OCI-LY3 (cell line): ENCODE data around the gene KLHL40.

Source experiments
- H2AFZ ChIP-seq: fragments of 200-600, 300-600 bp; shearing (Covaris generic); 2 replicates; pipeline ENCODE4 v1.6.0; 2014; ENCODE audit warnings: antibody characterized with exemption, low read depth, low read length
- H3K27ac ChIP-seq: fragments of 200-600, 300-600 bp; sonication (generic); 2 replicates; pipeline ENCODE4 v1.5.1; 2014; ENCODE audit warnings: mild to moderate bottlenecking, low read length, moderate library complexity, mixed read lengths
- H3K27me3 ChIP-seq: fragments of 200-600, 300-600 bp; sonication (generic); 2 replicates; pipeline ENCODE4 v1.6.1; 2014; ENCODE audit warnings: low read depth, low read length, mixed read lengths
- H3K36me3 ChIP-seq: fragments of 200-600, 300-600 bp; sonication (generic); replicated peaks from 2 replicates; pipeline ENCODE3; 2014; ENCODE audit warnings: low read depth, low read length, mixed read lengths
- H3K4me1 ChIP-seq: fragments of 300-600, 200-600 bp; sonication (generic); 2 replicates; pipeline ENCODE4 v1.6.1; 2014; ENCODE audit warnings: low read length, mixed read lengths
- H3K4me2 ChIP-seq: fragments of 200-600, 300-600 bp; sonication (generic); 2 replicates; pipeline ENCODE4 v1.6.1; 2014; ENCODE audit warnings: low read length, mixed read lengths
- H3K4me3 ChIP-seq: fragments of 300-600, 200-600 bp; sonication (generic); 2 replicates; pipeline ENCODE4 v1.5.1; 2014; ENCODE audit warnings: antibody characterized with exemption, mild to moderate bottlenecking, low read length, moderate library complexity
- H3K79me2 ChIP-seq: fragments of 300-600, 200-600 bp; shearing (Covaris generic); 2 replicates; pipeline ENCODE4 v1.6.1; 2014; ENCODE audit warnings: mild to moderate bottlenecking, low read length, mixed read lengths
- H3K9ac ChIP-seq: fragments of 300-600, 200-600 bp; shearing (Covaris generic); 2 replicates; pipeline ENCODE4 v1.6.0; 2014; ENCODE audit warnings: mild to moderate bottlenecking, low read length, moderate library complexity
- H3K9me3 ChIP-seq: fragments of 200-600, 300-600 bp; shearing (Covaris generic); 2 replicates; pipeline ENCODE4 v1.6.1; 2014; ENCODE audit warnings: low read length, mixed read lengths; ENCODE audit not compliant: insufficient read depth
- H4K20me1 ChIP-seq: fragments of 200-600, 300-600 bp; sonication (generic); 2 replicates; pipeline ENCODE4 v1.6.1; 2016; ENCODE audit warnings: low read length, mixed read lengths; ENCODE audit not compliant: insufficient read depth
- CTCF ChIP-seq: fragments of 200-600, 300-600 bp; sonication (generic); IDR thresholded peaks from 2 replicates; pipeline ENCODE4 v1.5.1; 2014; ENCODE audit warnings: antibody characterized with exemption, low read length, low read depth
- EZH2phosphoT487 ChIP-seq: fragments of 200-600 bp; shearing (Covaris generic); IDR thresholded peaks from 2 replicates; pipeline ENCODE4 v1.6.1; 2018; ENCODE audit warnings: antibody characterized with exemption, mixed run types, low read depth

KLHL40 gene

GRCh38 chr3:42666577-42666998 lies 18.7 kb upstream of the KLHL40 start:
- H4K20me1 ChIP-seq = no peaks in the 10 kb centered on the region
- no peak overlapping the region for H3K27ac ChIP-seq
- TF ChIP-seq EZH2phosphoT487 (no peak), CTCF (no peak)

GRCh38 chr3:42667096-42667522 lies 18.2 kb upstream of the KLHL40 start:
- no peaks in the 10 kb centered on the region for H3K9me3 ChIP-seq
- H2AFZ ChIP-seq = no peak overlapping the region
- H3K36me3 ChIP-seq = no peaks in the 10 kb centered on the region
- no peaks in the 10 kb centered on the region for H3K79me2 ChIP-seq
- H3K4me1 ChIP-seq = no peaks in the 10 kb centered on the region
- H4K20me1 ChIP-seq = no peaks in the 10 kb centered on the region
- H3K4me3 ChIP-seq = no peak overlapping the region
- H3K27ac ChIP-seq = no peak overlapping the region
- TF ChIP-seq EZH2phosphoT487 = no peak
- TF ChIP-seq CTCF = no peak
- H3K9ac ChIP-seq = no peak overlapping the region
- no peaks in the 10 kb centered on the region for H3K27me3 ChIP-seq
- H3K4me2 ChIP-seq = no peak overlapping the region

More at GRCh38 chr3:42666577-42666998, 18.7 kb upstream of the KLHL40 start:
- Histone ChIP-seq H3K27me3 (no peaks in the 10 kb centered on the region), H3K4me1 (no peaks in the 10 kb centered on the region), H2AFZ (no peak overlapping the region), H3K4me3 (no peak overlapping the region), H3K4me2 (no peak overlapping the region), H3K9me3 (no peaks in the 10 kb centered on the region), H3K36me3 (no peaks in the 10 kb centered on the region), H3K9ac (no peak overlapping the region), H3K79me2 (no peaks in the 10 kb centered on the region)

- H3K4me2 ChIP-seq = no peak overlapping the region
- no peak overlapping the region for H2AFZ ChIP-seq
- H3K4me1 ChIP-seq = no peaks in the 10 kb centered on the region
- TF ChIP-seq CTCF (no peak), EZH2phosphoT487 (no peak)
- no peak overlapping the region for H3K9ac ChIP-seq
- no peak overlapping the region for H3K4me3 ChIP-seq
- no peaks in the 10 kb centered on the region for H4K20me1 ChIP-seq
- no peaks in the 10 kb centered on the region for H3K36me3 ChIP-seq
- H3K79me2 ChIP-seq = no peaks in the 10 kb centered on the region
- no peaks in the 10 kb centered on the region for H3K9me3 ChIP-seq
- no peaks in the 10 kb centered on the region for H3K27me3 ChIP-seq
- no peak overlapping the region for H3K27ac ChIP-seq
Measured at GRCh38 chr3:42667523-42668412, 17.6 kb upstream of the KLHL40 start.

- H3K4me3 ChIP-seq = no peak overlapping the region
- no peaks in the 10 kb centered on the region for H3K4me1 ChIP-seq
- H3K36me3 ChIP-seq = no peaks in the 10 kb centered on the region
- H3K27ac ChIP-seq = no peak overlapping the region
- H3K27me3 ChIP-seq = no peaks in the 10 kb centered on the region
- no peak overlapping the region for H2AFZ ChIP-seq
- H4K20me1 ChIP-seq = no peaks in the 10 kb centered on the region
- H3K9me3 ChIP-seq = no peaks in the 10 kb centered on the region
- no peaks in the 10 kb centered on the region for H3K79me2 ChIP-seq
- no peak overlapping the region for H3K9ac ChIP-seq
- no peak overlapping the region for H3K4me2 ChIP-seq
- TF ChIP-seq CTCF = no peak
- no peak for TF ChIP-seq EZH2phosphoT487
Measured at GRCh38 chr3:42668413-42668760, 16.9 kb upstream of the KLHL40 start.
